ENCODE results near the gene RNF133. TPM values are rescaled to one million over a fixed set of nuclear protein-coding genes. Genes with fewer than 3 reads are reported as not detected.

Gene RNF133
- total and polyA plus RNA-seq, 2 experiments from 2014 or later = not detected

DNA sequence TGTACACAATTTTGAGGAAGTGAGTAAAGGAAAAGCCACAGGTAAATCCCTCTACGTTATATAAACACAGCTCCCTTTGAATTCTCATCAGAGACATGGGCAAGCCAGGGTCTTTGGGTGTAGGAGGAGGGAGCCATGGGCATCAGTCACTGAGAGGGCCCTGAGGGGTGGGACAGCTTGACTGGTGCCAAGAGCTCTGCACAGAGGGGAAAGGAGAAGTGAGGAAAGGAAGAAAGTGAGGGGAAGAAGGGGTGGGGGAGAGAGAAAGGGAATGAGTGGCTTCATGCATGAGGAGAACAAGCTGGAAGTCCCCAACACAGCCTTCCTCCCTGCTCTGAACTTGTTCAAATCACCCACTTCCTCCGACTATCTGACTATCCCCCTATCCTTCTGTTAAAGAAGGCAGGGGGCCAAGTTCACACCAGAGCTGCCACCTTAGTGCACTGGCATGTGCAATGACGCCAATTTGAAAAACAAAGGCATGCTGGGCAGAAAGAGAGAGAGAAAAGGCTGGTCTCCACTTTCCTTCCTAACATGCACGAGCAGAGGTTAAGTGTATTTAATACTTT is 20.2 kb upstream of the RNF133 start:
- Histone ChIP-seq H3K79me2 (ENCODE audit: insufficient read depth) (no peaks in the 10 kb centered on the region), H4K20me1 (ENCODE audit: insufficient read depth) (no peaks in the 10 kb centered on the region), H3K9me2 (ENCODE audit: insufficient read depth) (no peaks in the 10 kb centered on the region), H3K4me3 (no peak overlapping the region), H2AFZ (no peak overlapping the region), H3K36me3 (ENCODE audit: low read depth) (no peaks in the 10 kb centered on the region), H3K9ac (no peak overlapping the region), H3K27me3 (replicated peaks; ENCODE audit: insufficient read depth) (no peaks in the 10 kb centered on the region), H3K4me1 (ENCODE audit: insufficient read depth) (no peaks in the 10 kb centered on the region), H3K27ac (no peak overlapping the region), H3K4me2 (ENCODE audit: unreplicated experiment) (no peak overlapping the region), H3F3A (ENCODE audit: insufficient read depth) (no peaks in the 10 kb centered on the region), H3K9me3 (ENCODE audit: low read depth) (no peaks in the 10 kb centered on the region)
- TF ChIP-seq EZH2phosphoT487 (IDR thresholded peaks at IDR 0.05; ENCODE audit: insufficient read depth, low read depth) = no peak
- no peak for TF ChIP-seq EZH2 (IDR thresholded peaks at IDR 0.05; ENCODE audit: insufficient read depth, poor library complexity, severe bottlenecking)
- DNase-seq = no peak
- in situ Hi-C loops (cut with MboI) = no loop called here
- 10 to 11% methylated on average over 4 of the region's 4 CpGs for WGBS, 2 experiments (ENCODE audit: low coverage in 1 of 2, low lambda C conversion rate in 2 of 2, missing lambda C conversion rate in 2 of 2)

DNA sequence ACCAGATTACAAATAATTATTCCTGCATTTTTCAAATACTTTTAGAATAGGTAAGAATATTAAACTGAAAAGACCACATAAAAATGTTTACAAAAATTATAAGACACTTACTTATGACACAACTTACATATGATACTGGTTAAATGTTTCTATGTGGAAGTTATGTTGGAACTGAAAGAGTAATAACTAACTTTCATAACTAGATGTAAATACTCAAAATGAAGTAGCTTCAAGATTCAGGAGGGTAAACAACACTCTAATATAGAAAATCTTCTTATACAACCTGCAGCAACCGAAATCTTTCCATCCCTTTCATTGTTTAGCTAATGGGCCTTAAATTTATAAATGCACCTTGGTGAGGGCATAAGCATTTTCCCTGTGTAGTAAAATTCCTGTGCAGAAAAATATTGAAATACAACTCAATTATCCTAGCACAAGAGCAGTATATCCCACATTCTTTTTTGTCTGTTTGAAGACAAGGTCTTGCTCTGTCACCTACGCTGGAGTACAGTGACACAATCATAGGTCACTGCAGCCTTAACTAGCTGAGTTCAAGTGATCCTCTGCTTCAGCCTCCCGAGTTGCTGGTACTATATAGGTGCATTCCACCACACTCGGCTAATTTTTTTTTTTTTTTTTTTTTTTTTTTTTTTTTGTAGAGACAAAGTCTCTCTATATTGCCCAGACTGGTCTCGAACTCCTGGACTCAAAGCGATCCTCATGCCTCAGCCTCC is 18.6 kb upstream of the RNF133 start:
- in situ Hi-C loops (cut with MboI) = no loop called here

DNA sequence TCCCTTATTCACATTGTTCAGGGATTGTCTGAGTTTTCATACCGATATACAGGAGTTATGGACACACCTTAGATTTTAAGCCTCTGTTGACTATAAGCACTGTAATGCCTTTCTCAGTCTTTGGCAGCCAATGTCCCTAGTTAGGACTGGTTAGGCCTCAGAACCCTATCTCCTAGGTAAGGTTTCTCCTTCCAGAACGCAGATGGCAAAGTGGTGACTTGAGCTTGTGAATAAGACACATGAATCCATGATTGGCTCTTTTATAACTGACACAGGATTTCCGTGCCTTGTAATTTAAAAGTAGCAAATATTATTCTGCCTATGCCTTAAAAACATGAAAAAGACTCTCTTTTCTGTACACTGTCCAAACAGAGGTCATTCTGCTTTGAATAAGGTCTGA is 16.3 kb upstream of the RNF133 start:
- WGBS, 2 experiments (ENCODE audit: low coverage in 1 of 2, low lambda C conversion rate in 2 of 2, missing lambda C conversion rate in 2 of 2) = 23 to 31% methylated on average over 3 of the region's 3 CpGs
- Histone ChIP-seq H2AFZ (no peak overlapping the region), H3K4me2 (ENCODE audit: unreplicated experiment) (no peak overlapping the region), H3K27me3 (replicated peaks; ENCODE audit: insufficient read depth) (no peaks in the 10 kb centered on the region), H3F3A (ENCODE audit: insufficient read depth) (no peaks in the 10 kb centered on the region), H3K27ac (no peak overlapping the region), H3K79me2 (ENCODE audit: insufficient read depth) (no peaks in the 10 kb centered on the region), H3K36me3 (ENCODE audit: low read depth) (no peaks in the 10 kb centered on the region), H3K9me2 (ENCODE audit: insufficient read depth) (no peaks in the 10 kb centered on the region), H3K4me1 (ENCODE audit: insufficient read depth) (no peaks in the 10 kb centered on the region), H3K9ac (no peak overlapping the region), H4K20me1 (ENCODE audit: insufficient read depth) (no peaks in the 10 kb centered on the region), H3K9me3 (ENCODE audit: low read depth) (no peaks in the 10 kb centered on the region), H3K4me3 (no peak overlapping the region)
- TF ChIP-seq EZH2phosphoT487 (IDR thresholded peaks at IDR 0.05; ENCODE audit: insufficient read depth, low read depth) (no peak), EZH2 (IDR thresholded peaks at IDR 0.05; ENCODE audit: insufficient read depth, poor library complexity, severe bottlenecking) (no peak)
- no peak for DNase-seq
- in situ Hi-C loops (cut with MboI) = no loop called here

More for the DNA sequence above, 18.6 kb upstream of the RNF133 start:
- Histone ChIP-seq H3K36me3 (ENCODE audit: low read depth) (no peaks in the 10 kb centered on the region), H3K4me1 (ENCODE audit: insufficient read depth) (no peaks in the 10 kb centered on the region), H4K20me1 (ENCODE audit: insufficient read depth) (no peaks in the 10 kb centered on the region), H2AFZ (no peak overlapping the region), H3F3A (ENCODE audit: insufficient read depth) (no peaks in the 10 kb centered on the region), H3K79me2 (ENCODE audit: insufficient read depth) (no peaks in the 10 kb centered on the region), H3K4me3 (no peak overlapping the region), H3K9me3 (ENCODE audit: low read depth) (no peaks in the 10 kb centered on the region), H3K27me3 (replicated peaks; ENCODE audit: insufficient read depth) (no peaks in the 10 kb centered on the region), H3K27ac (no peak overlapping the region), H3K9me2 (ENCODE audit: insufficient read depth) (no peaks in the 10 kb centered on the region), H3K9ac (no peak overlapping the region), H3K4me2 (ENCODE audit: unreplicated experiment) (no peak overlapping the region)
- no peak for DNase-seq
- WGBS, 2 experiments (ENCODE audit: low coverage in 1 of 2, low lambda C conversion rate in 2 of 2, missing lambda C conversion rate in 2 of 2) = 43 to 46% methylated on average over 6 of the region's 6 CpGs
- no peak for TF ChIP-seq EZH2 (IDR thresholded peaks at IDR 0.05; ENCODE audit: insufficient read depth, poor library complexity, severe bottlenecking)
- TF ChIP-seq EZH2phosphoT487 (IDR thresholded peaks at IDR 0.05; ENCODE audit: insufficient read depth, low read depth) = no peak

DNA sequence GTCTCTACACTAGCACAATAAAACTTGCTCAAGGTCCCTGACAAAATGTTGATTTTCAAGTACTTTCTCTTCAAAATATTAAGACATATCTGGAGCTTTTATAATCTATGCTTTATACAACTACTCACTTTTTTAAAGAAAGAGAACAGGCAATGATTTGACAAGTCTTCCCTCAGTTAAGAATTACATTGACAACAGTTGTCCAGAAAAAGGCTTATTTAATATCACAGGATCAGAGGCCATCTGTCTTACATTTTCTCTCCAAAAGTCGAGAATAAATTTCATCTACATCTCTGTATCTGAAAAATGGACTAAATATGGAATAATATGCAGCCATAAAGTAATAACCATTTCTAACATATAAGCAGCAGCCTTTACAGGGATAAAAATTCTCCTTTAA is 12.0 kb upstream of the RNF133 start:
- Histone ChIP-seq H3K9me3 (ENCODE audit: low read depth) (no peaks in the 10 kb centered on the region), H3K9ac (no peak overlapping the region), H2AFZ (no peak overlapping the region), H3K4me3 (no peak overlapping the region), H3K4me2 (ENCODE audit: unreplicated experiment) (no peak overlapping the region), H3K27ac (no peak overlapping the region), H3K36me3 (ENCODE audit: low read depth) (no peaks in the 10 kb centered on the region), H3K79me2 (ENCODE audit: insufficient read depth) (no peaks in the 10 kb centered on the region), H3K4me1 (ENCODE audit: insufficient read depth) (no peaks in the 10 kb centered on the region), H3F3A (ENCODE audit: insufficient read depth) (no peaks in the 10 kb centered on the region), H3K27me3 (replicated peaks; ENCODE audit: insufficient read depth) (no peaks in the 10 kb centered on the region), H3K9me2 (ENCODE audit: insufficient read depth) (no peaks in the 10 kb centered on the region), H4K20me1 (ENCODE audit: insufficient read depth) (no peaks in the 10 kb centered on the region)
- TF ChIP-seq EZH2 (IDR thresholded peaks at IDR 0.05; ENCODE audit: insufficient read depth, poor library complexity, severe bottlenecking) (no peak), EZH2phosphoT487 (IDR thresholded peaks at IDR 0.05; ENCODE audit: insufficient read depth, low read depth) (no peak)
- WGBS, 2 experiments (ENCODE audit: low coverage in 1 of 2, low lambda C conversion rate in 2 of 2, missing lambda C conversion rate in 2 of 2) = 2 to 7% methylated on average over 1 of the region's 1 CpG
- in situ Hi-C loops (cut with MboI) = no loop called here
- no peak for DNase-seq
